MCF 10A (cell line): ENCODE measurements around the gene FSTL3. TPM values are rescaled to one million over a fixed set of nuclear protein-coding genes. Genes with fewer than 3 reads are reported as not detected.

Source experiments
- BruUV-seq: library from RNA; stranded (reverse); fragments of 400-500 nt; replicated peaks from 2 replicates; lab custom pipeline; 2021; lab: Mats Ljungman, UMichigan
- CTCF ChIA-PET: fragments of 300-600 bp; sonication (Branson Sonifier 250); formaldehyde crosslinking; extraction: SDS; loops from one replicate; lab custom pipeline; 2021; ENCODE audit warnings: antibody characterized with exemption, inconsistent platforms; lab: Yijun Ruan, JAX
- POLR2A ChIA-PET: fragments of 300-600, 350-650 bp; sonication (Branson Sonifier 250); formaldehyde crosslinking; extraction: SDS; loops from one replicate; lab custom pipeline; 2020; ENCODE audit warnings: antibody characterized with exemption, inconsistent platforms; lab: Yijun Ruan, JAX
- DNase-seq: peaks from one replicate; pipeline ENCODE4 v3.0.0-alpha.2; 2018; ENCODE audit not compliant: unreplicated experiment
- H3K27ac Mint-ChIP-seq: one replicate; pipeline ENCODE4 v1.8.0; 2022; ENCODE audit warnings: mild to moderate bottlenecking, low read depth, mixed read lengths; ENCODE audit not compliant: unreplicated experiment
- H3K27me3 Mint-ChIP-seq: one replicate; pipeline ENCODE4 v1.8.0; 2022; ENCODE audit warnings: mixed read lengths; ENCODE audit not compliant: insufficient read depth, unreplicated experiment
- H3K36me3 Mint-ChIP-seq: one replicate; pipeline ENCODE4 v1.8.0; 2022; ENCODE audit warnings: mild to moderate bottlenecking, moderate library complexity, mixed read lengths; ENCODE audit not compliant: insufficient read depth, unreplicated experiment
- H3K4me1 Mint-ChIP-seq: one replicate; pipeline ENCODE4 v1.8.0; 2022; ENCODE audit warnings: mixed read lengths; ENCODE audit not compliant: insufficient read depth, unreplicated experiment
- H3K4me3 Mint-ChIP-seq: one replicate; pipeline ENCODE4 v1.8.0; 2022; ENCODE audit warnings: mild to moderate bottlenecking, moderate library complexity, mixed read lengths; ENCODE audit not compliant: unreplicated experiment
- H3K9me3 Mint-ChIP-seq: one replicate; pipeline ENCODE4 v1.8.0; 2022; ENCODE audit warnings: mixed read lengths; ENCODE audit not compliant: unreplicated experiment
- intact Hi-C: fragments of 100-400 bp; cut with micrococcal nuclease; formaldehyde crosslinking; loops from 2 replicates; pipeline ENCODE4 v1.14.1; 2022
- total RNA-seq: library from RNA; stranded (reverse); gene quantifications from 2 replicates; pipeline ENCODE4 v1.2.3, GENCODE V29; 2022
- TF ChIP-seq, protein P1 (sequence below): fragments of 200-600 bp; IDR thresholded peaks from one replicate; pipeline ENCODE4 v1.8.0; 2022; ENCODE audit warnings: antibody characterized with exemption, mild to moderate bottlenecking; ENCODE audit not compliant: unreplicated experiment

FSTL3 gene
- total RNA-seq, 1 experiment from 2014 or later = 183 TPM

DNA sequence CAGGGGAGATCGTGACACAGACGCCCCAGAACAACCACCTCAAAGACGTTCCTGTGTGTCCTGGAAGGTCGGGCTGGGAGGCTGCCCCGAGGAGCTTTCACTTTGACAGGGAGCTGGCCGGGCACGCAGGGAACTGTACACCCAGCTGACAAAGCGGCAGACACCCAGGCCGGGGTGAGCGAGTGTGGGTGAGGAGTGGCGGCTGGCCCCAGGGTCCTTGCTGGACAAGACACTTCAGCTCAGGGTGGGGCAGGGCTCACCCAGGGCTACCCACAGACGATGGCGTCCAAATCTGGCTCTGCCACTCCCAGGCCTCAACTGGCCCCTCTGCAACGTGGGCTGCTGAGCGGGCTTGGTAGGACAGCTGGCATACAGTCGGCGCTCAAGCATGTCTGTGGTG, 34.5 kb upstream of the FSTL3 start:
- intact Hi-C loops = no loop called here
- Mint-ChIP-seq H3K9me3 (no peaks in the 10 kb centered on the region), H3K27ac (no peak overlapping the region), H3K27me3 (no peaks in the 10 kb centered on the region), H3K4me3 (no peak overlapping the region), H3K4me1 (peaks cover 7% of the 10 kb centered on the region), H3K36me3 (peaks cover 17% of the 10 kb centered on the region)
- no TSS peak for BruUV-seq
- TF ChIP-seq, protein P1, sequence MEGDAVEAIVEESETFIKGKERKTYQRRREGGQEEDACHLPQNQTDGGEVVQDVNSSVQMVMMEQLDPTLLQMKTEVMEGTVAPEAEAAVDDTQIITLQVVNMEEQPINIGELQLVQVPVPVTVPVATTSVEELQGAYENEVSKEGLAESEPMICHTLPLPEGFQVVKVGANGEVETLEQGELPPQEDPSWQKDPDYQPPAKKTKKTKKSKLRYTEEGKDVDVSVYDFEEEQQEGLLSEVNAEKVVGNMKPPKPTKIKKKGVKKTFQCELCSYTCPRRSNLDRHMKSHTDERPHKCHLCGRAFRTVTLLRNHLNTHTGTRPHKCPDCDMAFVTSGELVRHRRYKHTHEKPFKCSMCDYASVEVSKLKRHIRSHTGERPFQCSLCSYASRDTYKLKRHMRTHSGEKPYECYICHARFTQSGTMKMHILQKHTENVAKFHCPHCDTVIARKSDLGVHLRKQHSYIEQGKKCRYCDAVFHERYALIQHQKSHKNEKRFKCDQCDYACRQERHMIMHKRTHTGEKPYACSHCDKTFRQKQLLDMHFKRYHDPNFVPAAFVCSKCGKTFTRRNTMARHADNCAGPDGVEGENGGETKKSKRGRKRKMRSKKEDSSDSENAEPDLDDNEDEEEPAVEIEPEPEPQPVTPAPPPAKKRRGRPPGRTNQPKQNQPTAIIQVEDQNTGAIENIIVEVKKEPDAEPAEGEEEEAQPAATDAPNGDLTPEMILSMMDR = no peak
- ChIA-PET POLR2A (interaction anchor here (1.6 kb wide), 1 partner anchor 18 kb away, joined by 4 read pairs; no protein-coding TSS in a partner anchor), CTCF (interaction anchor here (0.6 kb wide), 1 partner anchor 26 kb away, joined by 4 read pairs; no protein-coding TSS in a partner anchor)
- DNase-seq = no peak

GRCh38 chr19:642767-643727, 33.1 kb upstream of the FSTL3 start:
- TF ChIP-seq, protein P1 = no peak
- Mint-ChIP-seq H3K36me3 (peaks cover 26% of the 10 kb centered on the region), H3K9me3 (no peaks in the 10 kb centered on the region), H3K4me1 (peaks cover 7% of the 10 kb centered on the region), H3K4me3 (no peak overlapping the region), H3K27ac (no peak overlapping the region), H3K27me3 (no peaks in the 10 kb centered on the region)
- no peak for DNase-seq
- ChIA-PET CTCF (no interaction called here), POLR2A (interaction anchor here (1.6 kb wide), 1 partner anchor 17 kb away, joined by 4 read pairs; no protein-coding TSS in a partner anchor)
- intact Hi-C loops = no loop called here
- no TSS peak for BruUV-seq

GRCh38 chr19:643736-644135, 32.5 kb upstream of the FSTL3 start:
- Mint-ChIP-seq H3K36me3 (peaks cover 33% of the 10 kb centered on the region), H3K9me3 (no peaks in the 10 kb centered on the region), H3K27ac (no peak overlapping the region), H3K4me3 (no peak overlapping the region), H3K4me1 (peaks cover 7% of the 10 kb centered on the region), H3K27me3 (no peaks in the 10 kb centered on the region)
- BruUV-seq = no TSS peak
- intact Hi-C loops = no loop called here
- TF ChIP-seq, protein P1 = no peak
- ChIA-PET CTCF (no interaction called here), POLR2A (no interaction called here)
- no peak for DNase-seq

DNA sequence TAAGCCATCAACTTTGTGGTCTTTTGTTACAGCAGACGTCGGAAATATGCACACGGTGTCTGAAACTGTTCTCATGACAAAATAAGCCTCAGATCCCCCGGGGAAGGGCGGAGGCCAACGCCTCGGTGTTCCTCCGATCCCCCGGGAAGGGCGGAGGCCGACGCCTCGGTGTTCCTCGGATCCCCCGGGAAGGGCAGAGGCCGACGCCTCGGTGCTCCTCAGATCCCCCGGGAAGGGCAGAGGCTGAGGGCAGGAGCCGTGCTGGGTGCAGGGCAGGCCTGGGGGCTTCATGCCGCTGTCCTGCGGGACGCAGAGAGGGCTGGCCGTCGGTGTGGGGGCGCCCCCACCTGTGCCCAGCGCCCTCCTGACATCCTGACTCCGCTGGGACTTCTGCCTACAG, 31.8 kb upstream of the FSTL3 start:
- H3K4me3 Mint-ChIP-seq = no peak overlapping the region
- TF ChIP-seq, protein P1 = no peak
- no peaks in the 10 kb centered on the region for H3K9me3 Mint-ChIP-seq
- H3K36me3 Mint-ChIP-seq = peaks cover 35% of the 10 kb centered on the region
- no peak for DNase-seq
- ChIA-PET POLR2A (no interaction called here), CTCF (no interaction called here)
- no peak overlapping the region for H3K27ac Mint-ChIP-seq
- no peaks in the 10 kb centered on the region for H3K27me3 Mint-ChIP-seq
- intact Hi-C loops = no loop called here
- peaks cover 3% of the 10 kb centered on the region for H3K4me1 Mint-ChIP-seq
- BruUV-seq = no TSS peak
